ENCODE measurements around the gene DHX40. TPM values are rescaled to one million over a fixed set of nuclear protein-coding genes. Genes with fewer than 3 reads are reported as not detected.
"Not testable (repeated sequence)": the region's sequence is repeated elsewhere in the genome, so short reads cannot be mapped to it uniquely, and the experiment has no call there.

Gene DHX40
- total and polyA plus RNA-seq, 12 donors: 19.3 to 48.6 (median 36.2) TPM

GRCh38 chr17:59547131-59547915 lies 18.1 kb upstream of the DHX40 start:
- intact Hi-C loops (cut with DNase I): no loop called here
- TF ChIP-seq POLR2A (IDR thresholded peaks at IDR 0.05) (no peak), CTCF (IDR thresholded peaks at IDR 0.05) (no peak)
- H3K36me3 ChIP-seq (replicated peaks in 1 of 2): no peaks in the 10 kb centered on the region
- H3K27ac ChIP-seq: no peak overlapping the region
- 67 to 78% (median 74%) methylated on average over 9 of the region's 9 CpGs for WGBS, 4 donors
- no peaks in the 10 kb centered on the region for H3K9me3 ChIP-seq (replicated peaks in 1 of 3)
- no peak overlapping the region for H3K4me3 ChIP-seq
- no peaks in the 10 kb centered on the region for H3K27me3 ChIP-seq
- DNase-seq: no peak
- H3K4me1 ChIP-seq (replicated peaks in 1 of 2): no peaks in the 10 kb centered on the region

GRCh38 chr17:59548985-59549384 lies 16.4 kb upstream of the DHX40 start:
- H3K36me3 ChIP-seq (replicated peaks in 1 of 2); H3K27ac ChIP-seq; H3K9me3 ChIP-seq (replicated peaks in 1 of 3); H3K4me3 ChIP-seq; H3K4me1 ChIP-seq (replicated peaks in 1 of 2); intact Hi-C loops (cut with DNase I); DNase-seq; H3K27me3 ChIP-seq: not testable (repeated sequence)
- WGBS, 4 donors: 83 to 91% (median 85%) methylated on average over 6 to 10 of the region's 10 CpGs

- Histone ChIP-seq H3K36me3 (replicated peaks in 1 of 2) (no peaks in the 10 kb centered on the region), H3K27me3 (no peaks in the 10 kb centered on the region), H3K4me1 (replicated peaks in 1 of 2) (no peaks in the 10 kb centered on the region), H3K9me3 (replicated peaks in 1 of 3) (no peaks in the 10 kb centered on the region), H3K27ac (no peak overlapping the region), H3K4me3 (no peak overlapping the region)
- TF ChIP-seq POLR2A (IDR thresholded peaks at IDR 0.05) (no peak), CTCF (IDR thresholded peaks at IDR 0.05) (no peak)
- 92 to 97% (median 96%) methylated on average over 2 to 4 of the region's 4 CpGs for WGBS, 4 donors
- intact Hi-C loops (cut with DNase I): no loop called here
- no peak for DNase-seq
These were observed 14.7 kb upstream of the DHX40 start for GRCh38 chr17:59550703-59551102.

GRCh38 chr17:59558039-59558438 lies 7.4 kb upstream of the DHX40 start:
- no peak overlapping the region for H3K4me3 ChIP-seq
- H3K36me3 ChIP-seq (replicated peaks in 1 of 2): no peaks in the 10 kb centered on the region
- H3K27ac ChIP-seq: no peak overlapping the region
- no peak for DNase-seq
- no peaks in the 10 kb centered on the region for H3K27me3 ChIP-seq
- H3K9me3 ChIP-seq (replicated peaks in 1 of 3): no peaks in the 10 kb centered on the region
- no peak for TF ChIP-seq CTCF (IDR thresholded peaks at IDR 0.05)
- TF ChIP-seq POLR2A (IDR thresholded peaks at IDR 0.05): no peak
- intact Hi-C loops (cut with DNase I): loop anchor here in 1 of 2 donors (5.0 kb wide), 2 partner anchors 111 to 246 kb away; no protein-coding TSS in a partner anchor
- H3K4me1 ChIP-seq (replicated peaks in 1 of 2): no peaks in the 10 kb centered on the region
- 62 to 74% (median 65%) methylated on average over 7 of the region's 7 CpGs for WGBS, 4 donors

- Histone ChIP-seq H3K9me3 (replicated peaks in 1 of 3) (no peaks in the 10 kb centered on the region), H3K4me1 (replicated peaks in 1 of 2) (no peaks in the 10 kb centered on the region), H3K27ac (no peak overlapping the region), H3K36me3 (replicated peaks in 1 of 2) (no peaks in the 10 kb centered on the region), H3K4me3 (no peak overlapping the region), H3K27me3 (no peaks in the 10 kb centered on the region)
- DNase-seq: no peak
- peak in 5 of 6 experiments; percentile 18 to 59 (median 49) for TF ChIP-seq CTCF (IDR thresholded peaks at IDR 0.05)
- no peak for TF ChIP-seq POLR2A (IDR thresholded peaks at IDR 0.05)
- intact Hi-C loops (cut with DNase I): loop anchor here in 1 of 2 donors (5.0 kb wide), 2 partner anchors 112 to 247 kb away; no protein-coding TSS in a partner anchor
These were observed 6.5 kb upstream of the DHX40 start for GRCh38 chr17:59558953-59559352.

Measured in adrenal gland (tissue), 12 donors.